ENCODE results near the gene SIVA1. TPM values are rescaled to one million over a fixed set of nuclear protein-coding genes. Genes with fewer than 3 reads are reported as not detected.

Gene SIVA1
- total RNA-seq, 1 experiment from 2014 or later: 128 TPM

DNA sequence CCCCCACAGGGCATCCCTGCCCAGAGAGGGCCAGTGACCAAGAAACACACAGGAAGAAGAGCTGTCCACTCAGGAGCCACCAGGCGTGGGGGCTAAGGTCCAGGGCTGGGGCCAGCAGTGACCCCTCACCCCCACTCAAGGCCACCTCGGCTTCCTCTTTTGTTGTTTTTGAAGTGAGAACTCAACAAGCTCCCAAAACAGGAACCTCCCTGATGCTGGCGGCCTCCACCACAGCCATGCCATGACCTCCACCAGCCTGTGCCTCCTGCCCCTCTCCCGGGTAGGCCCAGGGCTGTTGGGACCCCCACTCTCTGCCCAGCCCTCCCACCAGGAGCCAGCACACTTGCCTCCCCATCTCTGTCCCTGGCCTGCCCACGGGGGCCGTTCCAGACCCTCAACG lies 34.8 kb downstream of the SIVA1 start (continued):
- TF ChIP-seq SMAD3 (CRISPR knock-in tag; IDR thresholded peaks at IDR 0.05; ENCODE audit: borderline replicate concordance): no peak

- ATAC-seq (no peak), DNase-seq (ENCODE audit: low spot score) (no peak)
- no peak overlapping the region for H3K4me3 Mint-ChIP-seq
- CTCF ChIA-PET: interaction anchor here (1.0 to 3.8 kb wide), 4 partner anchors 8 to 38 kb away, joined by 4 to 20 read pairs (median 6); no protein-coding TSS in a partner anchor
- peaks cover 4% of the 10 kb centered on the region for H3K4me1 Mint-ChIP-seq
- H3K27me3 Mint-ChIP-seq (ENCODE audit: low read depth): no peaks in the 10 kb centered on the region
- H3K27ac Mint-ChIP-seq: no peak overlapping the region
- TF ChIP-seq CREM (CRISPR knock-in tag; IDR thresholded peaks at IDR 0.05): no peak
- TF ChIP-seq NR1H2 (CRISPR knock-in tag; IDR thresholded peaks at IDR 0.05): no peak
- TF ChIP-seq IRF2 (CRISPR knock-in tag; IDR thresholded peaks at IDR 0.05; ENCODE audit: borderline replicate concordance, low read depth): no peak
- TF ChIP-seq TEAD1 (CRISPR knock-in tag; IDR thresholded peaks at IDR 0.05): no peak
- no peak for TF ChIP-seq GTF2I (CRISPR knock-in tag; conservative IDR thresholded peaks at IDR 0.05)
- no peak for TF ChIP-seq ESRRA (CRISPR knock-in tag; IDR thresholded peaks at IDR 0.05; ENCODE audit: borderline replicate concordance)
- no peak for TF ChIP-seq TEAD4 (CRISPR knock-in tag; IDR thresholded peaks at IDR 0.05)
- TF ChIP-seq NFYB (CRISPR knock-in tag; conservative IDR thresholded peaks at IDR 0.05; ENCODE audit: low read depth): no peak
- no peaks in the 10 kb centered on the region for H3K36me3 Mint-ChIP-seq
- H3K9me3 Mint-ChIP-seq: no peaks in the 10 kb centered on the region
- POLR2A ChIA-PET: no interaction called here
Measured at GRCh38 chr14:104788161-104788818, 35.3 kb downstream of the SIVA1 start.

DNA sequence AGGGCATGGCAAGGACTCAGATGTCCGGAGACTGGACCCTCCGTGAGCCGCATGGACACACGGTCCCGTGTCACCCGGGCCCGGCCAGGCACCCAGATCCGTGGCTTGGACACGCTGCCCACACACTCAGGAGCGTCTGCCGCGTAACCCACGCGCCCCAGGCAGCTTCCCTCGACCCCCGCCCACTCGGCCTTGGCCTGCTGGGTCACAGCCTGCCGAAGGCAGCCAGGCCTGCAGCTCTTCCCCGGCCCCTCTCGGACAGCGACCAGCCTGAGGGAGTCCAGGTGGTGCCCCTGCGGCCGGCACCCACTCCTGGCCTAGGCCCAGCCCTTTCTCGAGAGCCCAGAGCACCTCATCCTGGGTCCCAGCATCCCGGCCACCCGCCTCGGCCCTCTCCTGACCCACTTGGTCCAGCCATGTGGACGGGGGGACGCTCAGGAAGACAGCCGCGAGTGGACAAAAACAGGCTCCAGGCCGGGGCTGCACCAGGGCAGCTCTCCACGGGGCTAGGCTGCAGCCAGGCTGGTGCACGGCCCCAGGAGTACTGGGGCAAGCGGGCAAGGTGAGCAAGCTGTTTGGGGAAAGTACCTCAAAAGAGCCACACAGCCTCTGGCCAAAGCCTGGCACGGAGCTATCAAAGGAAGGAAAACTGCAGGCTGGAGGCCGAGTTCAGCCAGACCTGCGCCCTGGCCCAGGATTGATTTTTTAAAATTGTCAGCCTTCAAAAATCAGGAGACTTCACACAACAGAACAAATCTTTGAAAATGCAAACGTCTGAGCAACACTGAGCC lies 36.1 kb downstream of the SIVA1 start:
- no peak for ATAC-seq
- CTCF ChIA-PET: interaction anchor here (1.0 to 3.8 kb wide), 4 partner anchors 9 to 37 kb away, joined by 4 to 20 read pairs (median 6); no protein-coding TSS in a partner anchor
- H3K36me3 Mint-ChIP-seq: no peaks in the 10 kb centered on the region

GRCh38 chr14:104789752-104790743 lies 37.1 kb downstream of the SIVA1 start:
- Mint-ChIP-seq H3K4me3 (no peak overlapping the region), H3K9me3 (no peaks in the 10 kb centered on the region), H3K36me3 (no peaks in the 10 kb centered on the region), H3K4me1 (peaks cover 17% of the 10 kb centered on the region), H3K27me3 (ENCODE audit: low read depth) (no peaks in the 10 kb centered on the region), H3K27ac (no peak overlapping the region)
- DNase-seq (ENCODE audit: low spot score): no peak
- no peak for ATAC-seq
- CTCF ChIA-PET: interaction anchor here (1.0 to 3.8 kb wide), 3 partner anchors 21 to 36 kb away, joined by 3 to 20 read pairs (median 7); no protein-coding TSS in a partner anchor
- POLR2A ChIA-PET: no interaction called here
- TF ChIP-seq ZBTB43 (CRISPR knock-in tag; IDR thresholded peaks at IDR 0.05): no peak
- TF ChIP-seq SMAD3 (CRISPR knock-in tag; IDR thresholded peaks at IDR 0.05; ENCODE audit: borderline replicate concordance): no peak
- no peak for TF ChIP-seq CTCF (IDR thresholded peaks at IDR 0.05)
- no peak for TF ChIP-seq CREM (CRISPR knock-in tag; IDR thresholded peaks at IDR 0.05)
- TF ChIP-seq RORB (CRISPR knock-in tag; IDR thresholded peaks at IDR 0.05): no peak
- no peak for TF ChIP-seq ZNF219 (CRISPR knock-in tag; IDR thresholded peaks at IDR 0.05; ENCODE audit: borderline replicate concordance)
- TF ChIP-seq NFATC4 (CRISPR knock-in tag; IDR thresholded peaks at IDR 0.05): no peak
- TF ChIP-seq, protein P1, sequence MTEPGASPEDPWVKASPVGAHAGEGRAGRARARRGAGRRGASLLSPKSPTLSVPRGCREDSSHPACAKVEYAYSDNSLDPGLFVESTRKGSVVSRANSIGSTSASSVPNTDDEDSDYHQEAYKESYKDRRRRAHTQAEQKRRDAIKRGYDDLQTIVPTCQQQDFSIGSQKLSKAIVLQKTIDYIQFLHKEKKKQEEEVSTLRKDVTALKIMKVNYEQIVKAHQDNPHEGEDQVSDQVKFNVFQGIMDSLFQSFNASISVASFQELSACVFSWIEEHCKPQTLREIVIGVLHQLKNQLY (CRISPR knock-in tag; IDR thresholded peaks at IDR 0.05): no peak
- TF ChIP-seq ATF1 (CRISPR knock-in tag; IDR thresholded peaks at IDR 0.05): no peak

More for the DNA sequence above, 36.1 kb downstream of the SIVA1 start:
- POLR2A ChIA-PET: no interaction called here
- no peak overlapping the region for H3K4me3 Mint-ChIP-seq
- no peaks in the 10 kb centered on the region for H3K9me3 Mint-ChIP-seq
- TF ChIP-seq, protein P2, sequence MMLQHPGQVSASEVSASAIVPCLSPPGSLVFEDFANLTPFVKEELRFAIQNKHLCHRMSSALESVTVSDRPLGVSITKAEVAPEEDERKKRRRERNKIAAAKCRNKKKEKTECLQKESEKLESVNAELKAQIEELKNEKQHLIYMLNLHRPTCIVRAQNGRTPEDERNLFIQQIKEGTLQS (CRISPR knock-in tag; conservative IDR thresholded peaks at IDR 0.05): no peak
- no peak for TF ChIP-seq ZNF219 (CRISPR knock-in tag; IDR thresholded peaks at IDR 0.05; ENCODE audit: borderline replicate concordance)
- no peak for TF ChIP-seq TEAD4 (CRISPR knock-in tag; IDR thresholded peaks at IDR 0.05)
- no peak for TF ChIP-seq ZBTB21 (CRISPR knock-in tag; IDR thresholded peaks at IDR 0.05; ENCODE audit: borderline replicate concordance)
- no peak for TF ChIP-seq ZNF396 (CRISPR knock-in tag; IDR thresholded peaks at IDR 0.05; ENCODE audit: borderline replicate concordance)
- no peak for TF ChIP-seq KAT7 (CRISPR knock-in tag; IDR thresholded peaks at IDR 0.05; ENCODE audit: borderline replicate concordance)
- TF ChIP-seq JAZF1 (CRISPR knock-in tag; IDR thresholded peaks at IDR 0.05): no peak
- TF ChIP-seq SOX15 (CRISPR knock-in tag; IDR thresholded peaks at IDR 0.05): no peak
- no peak for TF ChIP-seq ZNF138 (CRISPR knock-in tag; conservative IDR thresholded peaks at IDR 0.05)
- TF ChIP-seq, protein P3, sequence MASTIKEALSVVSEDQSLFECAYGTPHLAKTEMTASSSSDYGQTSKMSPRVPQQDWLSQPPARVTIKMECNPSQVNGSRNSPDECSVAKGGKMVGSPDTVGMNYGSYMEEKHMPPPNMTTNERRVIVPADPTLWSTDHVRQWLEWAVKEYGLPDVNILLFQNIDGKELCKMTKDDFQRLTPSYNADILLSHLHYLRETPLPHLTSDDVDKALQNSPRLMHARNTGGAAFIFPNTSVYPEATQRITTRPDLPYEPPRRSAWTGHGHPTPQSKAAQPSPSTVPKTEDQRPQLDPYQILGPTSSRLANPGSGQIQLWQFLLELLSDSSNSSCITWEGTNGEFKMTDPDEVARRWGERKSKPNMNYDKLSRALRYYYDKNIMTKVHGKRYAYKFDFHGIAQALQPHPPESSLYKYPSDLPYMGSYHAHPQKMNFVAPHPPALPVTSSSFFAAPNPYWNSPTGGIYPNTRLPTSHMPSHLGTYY (CRISPR knock-in tag; IDR thresholded peaks at IDR 0.05): no peak
- no peak for TF ChIP-seq ETV6 (CRISPR knock-in tag; IDR thresholded peaks at IDR 0.05)
- no peak for TF ChIP-seq PRRX2 (CRISPR knock-in tag; IDR thresholded peaks at IDR 0.05)
- H3K27ac Mint-ChIP-seq: no peak overlapping the region
- no peak for DNase-seq (ENCODE audit: low spot score)
- H3K4me1 Mint-ChIP-seq: peaks cover 11% of the 10 kb centered on the region
- H3K27me3 Mint-ChIP-seq (ENCODE audit: low read depth): no peaks in the 10 kb centered on the region
